HG03175 (cell line): ENCODE results near the gene KLK13.

Experiments
- ATAC-seq: cut with Tn5 transposase; IDR thresholded peaks from one replicate; pipeline ENCODE4 v1.9.1; 2021; ENCODE audit warnings: mild to moderate bottlenecking, moderate library complexity; ENCODE audit not compliant: unreplicated experiment

Gene KLK13

GRCh38 chr19:51093101-51093500, 28.2 kb upstream of the KLK13 start:
- ATAC-seq = no peak

DNA sequence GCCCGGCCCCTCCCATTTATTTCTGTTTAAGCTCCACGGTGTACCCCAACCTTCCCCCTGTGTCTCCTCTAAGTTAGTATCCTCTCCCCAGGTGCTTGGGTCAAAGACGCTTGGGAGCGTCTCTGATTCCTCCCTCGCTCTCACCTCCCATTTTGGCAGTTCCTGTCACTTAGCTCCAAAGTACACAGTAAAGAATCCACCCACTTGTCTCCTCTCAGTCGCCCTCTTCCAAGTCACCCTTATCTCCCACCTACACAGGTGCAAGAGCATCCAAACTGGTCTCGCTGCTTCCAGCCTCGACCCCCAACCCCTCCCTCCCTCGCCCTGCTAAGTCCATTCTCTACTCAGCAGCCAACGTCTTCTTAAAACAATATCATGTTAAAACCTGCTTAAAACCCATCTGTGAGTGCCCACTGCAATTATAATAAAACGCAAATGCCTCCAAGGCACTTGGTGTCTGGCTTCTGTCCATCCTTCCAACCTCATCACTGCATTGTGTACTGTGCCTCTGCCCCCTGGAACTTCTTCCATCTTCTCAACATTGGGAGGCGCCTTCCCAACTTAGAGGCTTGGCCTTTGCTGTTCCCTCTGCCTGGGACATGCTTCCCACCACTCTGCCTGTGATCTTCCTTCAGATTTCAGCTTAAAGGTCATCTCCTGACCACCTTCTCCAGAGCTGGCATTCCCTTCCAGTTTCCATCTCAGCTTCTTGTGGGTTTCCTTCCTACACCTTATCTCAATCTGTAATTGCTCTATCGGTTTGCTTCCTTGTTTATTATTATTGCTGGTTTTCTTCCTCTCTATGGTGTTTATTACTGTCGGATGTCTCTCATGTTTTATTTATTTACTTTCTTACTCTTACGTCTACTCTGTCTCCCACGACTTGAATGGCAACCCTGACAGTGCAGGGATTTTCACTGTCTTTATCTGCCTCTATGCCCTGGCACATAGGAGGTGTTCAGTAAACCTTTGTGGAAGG, 27.3 kb upstream of the KLK13 start:
- no peak for ATAC-seq

DNA sequence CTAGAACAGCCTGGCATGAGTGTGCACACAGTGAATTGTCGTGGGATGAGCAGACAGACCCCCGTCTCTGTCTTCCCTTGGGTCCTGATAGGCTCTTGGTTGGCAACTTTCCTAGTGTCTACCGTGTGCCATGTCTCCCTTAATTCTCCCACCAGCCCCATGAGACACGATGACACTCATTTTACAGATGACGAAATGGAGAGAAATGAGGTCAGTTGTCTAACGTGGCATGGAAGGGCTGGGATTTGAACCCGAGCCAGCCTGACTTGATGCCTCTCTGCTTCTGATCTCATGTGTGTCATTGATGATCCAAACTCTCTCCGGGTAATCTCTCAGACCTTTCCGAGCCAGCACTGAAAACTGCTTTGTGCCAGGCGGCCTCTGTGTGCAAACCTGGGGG, 26.2 kb upstream of the KLK13 start:
- no peak for ATAC-seq

DNA sequence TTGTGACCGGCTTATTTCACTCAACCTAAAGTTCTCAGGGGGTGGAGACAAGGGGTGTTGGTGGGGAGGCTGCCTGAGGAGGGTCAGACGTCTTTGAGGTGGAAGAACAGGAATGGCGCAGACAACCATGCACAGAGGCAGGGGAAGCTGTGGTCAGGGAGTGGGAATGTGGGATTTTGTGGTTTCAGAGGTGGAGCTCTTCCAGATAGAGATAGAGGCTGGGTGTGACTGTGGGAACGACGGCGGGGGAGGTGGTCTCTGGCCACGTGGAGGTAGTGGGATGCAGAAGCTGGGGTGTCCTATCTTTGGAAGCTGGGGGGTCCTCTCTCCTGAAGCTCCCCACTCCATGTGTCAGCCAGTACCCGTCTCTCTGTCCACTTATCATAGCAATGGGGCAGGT, 25.6 kb upstream of the KLK13 start:
- ATAC-seq = no peak

- ATAC-seq = no peak
Measured at GRCh38 chr19:51089786-51090185, 24.9 kb upstream of the KLK13 start.

DNA sequence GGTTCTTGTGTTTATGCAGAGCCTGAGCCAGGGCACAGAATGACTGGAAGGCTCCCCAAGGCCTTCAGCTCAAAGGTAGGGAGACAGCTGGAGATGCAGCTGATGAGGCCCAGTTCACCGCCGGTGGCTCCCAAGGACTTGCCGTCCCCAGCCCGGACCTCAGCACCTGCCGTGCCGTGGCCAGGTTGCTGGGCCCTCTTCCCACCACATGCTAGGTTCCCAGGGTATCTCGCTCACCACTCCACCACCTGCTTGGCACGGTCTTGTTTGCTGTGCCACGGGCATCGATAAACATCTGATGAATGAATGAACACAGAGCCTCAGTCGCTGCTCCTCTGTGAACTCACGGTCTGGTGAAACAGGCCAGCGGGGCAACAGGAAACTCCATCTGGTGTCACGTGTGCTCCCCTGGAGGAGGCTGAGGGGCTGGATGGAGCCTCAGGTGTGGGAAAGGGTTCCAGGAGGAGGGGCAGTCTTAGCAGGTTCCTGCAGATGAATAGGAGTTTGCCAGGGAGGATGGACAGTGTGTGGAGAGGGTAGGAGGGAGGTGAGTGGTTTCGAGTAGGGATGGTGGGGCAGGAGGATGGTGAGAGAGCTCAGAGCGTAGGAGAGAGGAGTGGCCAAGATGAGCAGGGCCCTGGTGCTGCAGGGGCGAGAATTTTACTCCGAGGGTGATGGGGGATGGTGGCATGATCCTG, 21.4 kb upstream of the KLK13 start:
- no peak for ATAC-seq

GRCh38 chr19:51084505-51084904, 19.6 kb upstream of the KLK13 start:
- ATAC-seq = no peak

DNA sequence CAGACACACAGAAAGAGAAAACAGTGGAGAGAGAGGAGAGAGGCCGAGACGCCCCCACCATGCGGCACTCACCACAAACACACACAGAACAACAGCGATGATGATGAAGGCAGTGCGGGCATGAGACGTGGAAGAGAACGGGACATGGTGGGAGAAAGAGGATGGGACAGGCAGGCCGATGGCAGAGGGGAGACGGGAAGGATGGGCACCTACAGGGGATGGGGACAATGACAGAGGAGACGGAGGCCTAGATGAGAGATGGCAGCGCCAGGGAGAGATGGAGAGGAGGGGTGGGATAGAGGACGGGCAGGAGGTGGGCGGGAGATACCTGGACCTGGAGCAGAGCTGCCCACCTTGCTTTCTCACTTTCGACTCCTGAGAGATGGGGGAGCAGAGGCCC, 18.9 kb upstream of the KLK13 start:
- ATAC-seq = no peak

- ATAC-seq = no peak
Measured at GRCh38 chr19:51083181-51083580, 18.3 kb upstream of the KLK13 start.

GRCh38 chr19:51082611-51083010, 17.7 kb upstream of the KLK13 start, which contains the start of gene KLK14:
TSS of gene KLK14 (minus strand) at chr19:51082887. CDS start at chr19:51082614, 273 bp downstream.
- ATAC-seq = no peak

DNA sequence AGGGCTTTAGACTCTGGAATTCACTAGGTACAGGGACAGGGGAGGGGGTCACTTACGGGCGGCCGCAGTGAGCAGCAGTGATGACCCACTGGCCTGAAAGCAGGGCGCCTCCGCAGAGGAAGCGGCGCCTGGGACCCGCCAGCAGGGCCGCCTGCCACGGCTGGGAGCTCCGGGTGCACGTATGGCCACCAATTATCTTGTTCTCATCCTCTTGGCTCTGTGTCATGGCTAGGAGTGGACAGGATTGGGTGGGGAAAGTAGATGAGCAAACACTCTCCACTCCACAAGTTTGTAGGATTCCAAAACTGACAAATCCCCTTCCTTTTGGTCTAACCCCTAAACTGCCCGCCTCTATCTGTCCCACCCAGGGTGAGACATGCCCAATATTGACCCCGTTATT, 16.6 kb upstream of the KLK13 start:
- ATAC-seq = no peak

GRCh38 chr19:51079481-51080110, 14.7 kb upstream of the KLK13 start:
- ATAC-seq = no peak

- ATAC-seq = no peak
Measured at GRCh38 chr19:51078731-51079130, 13.8 kb upstream of the KLK13 start.

DNA sequence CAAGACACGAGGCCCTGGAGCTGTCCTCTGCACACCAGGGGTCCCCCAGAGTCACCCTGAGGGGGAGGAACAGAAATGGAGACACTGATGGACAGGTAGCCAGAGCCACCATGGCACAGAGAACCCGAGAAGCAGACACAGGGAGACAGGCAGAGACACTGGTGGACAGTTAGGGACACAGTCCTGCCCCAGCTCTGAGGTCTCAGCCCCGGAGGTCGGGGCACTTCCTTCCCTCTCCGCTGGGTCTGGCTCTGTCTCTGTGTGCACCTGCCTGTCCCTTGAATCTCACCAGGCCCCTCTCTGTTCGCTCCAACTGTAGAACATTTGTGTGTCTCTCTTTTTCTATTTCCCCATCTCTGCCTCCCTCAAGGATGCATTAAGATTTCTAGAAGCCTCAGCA, 13.2 kb upstream of the KLK13 start:
- ATAC-seq = no peak

DNA sequence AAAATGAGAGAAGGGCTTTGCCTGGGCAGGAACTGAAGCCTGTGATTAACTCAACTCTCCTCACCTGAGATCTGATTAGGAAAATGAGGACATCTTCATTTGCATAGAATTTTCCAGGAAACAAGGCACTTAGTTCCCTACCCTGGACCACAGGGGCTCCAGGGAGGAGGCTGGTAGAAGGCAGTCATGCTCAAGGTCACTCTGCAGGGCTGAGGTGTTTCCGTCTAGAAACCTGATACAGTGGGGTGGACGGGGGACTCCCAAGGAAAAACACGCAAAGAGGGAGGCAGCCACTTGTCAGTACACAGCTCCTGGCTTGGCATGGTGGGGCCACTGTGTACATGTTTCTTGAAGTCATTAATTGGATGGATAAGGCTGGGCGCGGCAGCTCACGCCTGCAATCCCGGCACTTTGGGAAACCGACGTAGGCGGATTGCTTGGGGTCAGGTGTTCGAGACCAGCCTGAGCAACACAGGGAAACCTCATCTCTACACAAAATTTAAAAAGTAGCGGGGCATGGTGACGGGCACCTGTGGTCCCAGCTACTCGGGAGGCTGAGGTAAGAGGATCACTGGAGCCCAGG, 11.8 kb upstream of the KLK13 start:
- no peak for ATAC-seq

- ATAC-seq = no peak
Measured at GRCh38 chr19:51075998-51076397, 11.1 kb upstream of the KLK13 start.

GRCh38 chr19:51071095-51071405, 6.2 kb upstream of the KLK13 start:
- no peak for ATAC-seq

DNA sequence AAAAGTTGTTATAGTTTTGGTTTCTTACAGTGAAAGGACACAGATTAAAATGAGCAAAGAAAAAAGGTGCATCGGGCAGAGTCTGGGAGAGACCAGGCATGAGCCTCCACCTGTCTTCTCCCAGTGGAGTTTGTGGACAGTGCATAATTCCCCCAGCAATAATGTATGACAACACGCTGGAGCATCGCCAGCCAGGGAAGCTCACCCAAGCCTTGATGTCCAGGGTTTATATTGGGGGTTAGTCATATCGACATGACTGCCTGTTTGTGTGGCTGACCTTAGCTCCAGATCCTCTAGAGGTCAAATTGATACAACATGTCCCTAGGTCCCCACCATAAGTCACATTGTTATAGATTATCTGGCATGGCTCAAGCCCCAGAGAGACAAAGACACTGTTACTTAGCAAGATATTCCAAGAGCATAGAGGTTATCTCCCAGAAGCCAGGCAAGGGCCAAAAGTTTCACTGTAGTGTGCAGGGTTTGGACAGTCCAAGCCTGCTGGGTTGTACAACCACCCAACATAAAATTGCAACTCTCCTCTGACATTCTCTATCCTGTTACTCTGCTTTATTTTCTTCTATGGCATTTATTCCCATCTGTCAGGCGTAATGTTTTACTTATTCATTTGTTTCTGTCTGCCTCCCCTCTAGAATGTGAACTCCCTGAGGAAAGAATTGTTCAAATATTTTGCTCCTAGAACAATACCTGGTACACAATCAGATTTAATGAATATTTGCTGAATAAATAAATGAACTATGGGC, 5.6 kb upstream of the KLK13 start:
- ATAC-seq = no peak

DNA sequence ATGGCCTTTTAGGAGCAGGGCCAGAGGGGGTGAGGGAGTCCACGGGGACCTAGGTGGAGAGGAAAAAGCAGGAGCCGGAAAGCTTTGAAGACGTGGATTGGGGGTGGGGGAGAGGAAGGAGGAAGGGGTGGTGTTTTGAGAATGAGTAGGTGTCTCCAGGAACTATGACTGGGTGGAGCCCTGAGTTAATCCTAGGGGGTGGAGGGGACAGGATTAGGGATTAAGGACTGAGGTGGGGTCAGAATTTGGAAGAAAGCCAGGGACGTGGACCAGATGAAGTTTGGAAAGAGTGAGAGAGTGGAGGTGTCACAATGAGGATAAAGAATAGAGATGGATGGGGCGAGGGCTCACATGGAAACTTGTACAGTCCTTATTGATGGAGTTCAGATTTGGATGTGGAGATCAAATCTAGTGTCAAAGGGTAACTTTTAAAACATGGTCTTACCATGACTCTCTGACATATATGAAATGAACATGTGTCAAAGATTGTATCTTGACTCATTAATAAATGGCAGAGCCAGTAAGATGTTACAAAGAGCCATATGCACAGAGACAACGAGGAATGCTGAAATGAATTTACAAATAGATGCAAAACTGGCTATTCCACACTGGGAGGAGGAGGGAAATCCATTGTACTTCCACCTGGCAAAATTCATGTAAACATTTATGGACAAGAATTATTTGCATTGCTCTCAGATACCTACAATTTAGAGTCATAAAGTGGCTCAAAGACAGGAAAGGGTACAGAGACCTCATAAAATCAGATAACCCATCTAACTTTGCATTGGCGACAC, 1.7 kb upstream of the KLK13 start:
- no peak for ATAC-seq
